ENCODE results near the gene ABTB1.

DNA sequence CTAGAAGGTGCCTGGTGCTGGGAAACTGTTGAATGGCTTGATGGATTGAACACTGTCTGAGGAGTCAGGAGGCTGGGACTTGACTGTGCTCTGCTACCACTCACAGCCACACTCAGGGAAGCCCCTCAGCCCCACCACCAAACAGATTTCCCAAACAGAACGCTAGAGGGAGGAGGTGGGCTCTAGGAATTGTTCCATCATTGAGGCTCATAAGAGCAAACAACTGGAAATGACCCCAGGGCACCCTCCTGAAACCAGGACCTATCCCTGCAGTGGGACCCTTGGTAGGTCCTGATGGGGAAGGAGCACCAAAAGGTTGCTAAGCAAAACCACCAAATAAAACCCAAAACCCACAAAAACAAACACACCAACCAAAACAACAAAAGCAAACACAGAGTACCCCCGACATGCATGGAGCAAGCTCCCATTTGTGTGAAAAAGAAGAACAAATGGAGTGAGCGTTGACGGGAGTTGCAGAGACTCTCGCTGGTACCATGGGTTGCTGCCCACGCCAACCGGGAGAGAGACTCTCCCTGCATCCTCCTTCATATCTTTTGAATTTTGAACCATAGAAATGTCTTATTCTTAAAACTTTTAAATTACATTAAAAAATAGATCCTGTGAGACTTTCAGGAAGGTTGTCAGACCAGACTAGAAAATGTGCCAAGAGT is 45.6 kb downstream of the ABTB1 start:
- TF ChIP-seq, protein P1, sequence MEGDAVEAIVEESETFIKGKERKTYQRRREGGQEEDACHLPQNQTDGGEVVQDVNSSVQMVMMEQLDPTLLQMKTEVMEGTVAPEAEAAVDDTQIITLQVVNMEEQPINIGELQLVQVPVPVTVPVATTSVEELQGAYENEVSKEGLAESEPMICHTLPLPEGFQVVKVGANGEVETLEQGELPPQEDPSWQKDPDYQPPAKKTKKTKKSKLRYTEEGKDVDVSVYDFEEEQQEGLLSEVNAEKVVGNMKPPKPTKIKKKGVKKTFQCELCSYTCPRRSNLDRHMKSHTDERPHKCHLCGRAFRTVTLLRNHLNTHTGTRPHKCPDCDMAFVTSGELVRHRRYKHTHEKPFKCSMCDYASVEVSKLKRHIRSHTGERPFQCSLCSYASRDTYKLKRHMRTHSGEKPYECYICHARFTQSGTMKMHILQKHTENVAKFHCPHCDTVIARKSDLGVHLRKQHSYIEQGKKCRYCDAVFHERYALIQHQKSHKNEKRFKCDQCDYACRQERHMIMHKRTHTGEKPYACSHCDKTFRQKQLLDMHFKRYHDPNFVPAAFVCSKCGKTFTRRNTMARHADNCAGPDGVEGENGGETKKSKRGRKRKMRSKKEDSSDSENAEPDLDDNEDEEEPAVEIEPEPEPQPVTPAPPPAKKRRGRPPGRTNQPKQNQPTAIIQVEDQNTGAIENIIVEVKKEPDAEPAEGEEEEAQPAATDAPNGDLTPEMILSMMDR (IDR thresholded peaks at IDR 0.05) = no peak
- no peak for TF ChIP-seq POLR2A (IDR thresholded peaks at IDR 0.05)
- TF ChIP-seq POLR2AphosphoS5 (IDR thresholded peaks at IDR 0.05) = no peak

All from sigmoid colon (tissue), 4 donors.